A549 treated with Hydrocortisone at 1 μM for 4 hours (cell line): ENCODE results near the gene DCLK3. TPM values are rescaled to one million over a fixed set of nuclear protein-coding genes. Genes with fewer than 3 reads are reported as not detected.

Experiments used
- total RNA-seq: library from RNA; stranded (reverse); fragments of 200-300 nt; extraction: Qiagen RNA extraction; gene quantifications from 5 replicates; pipeline ENCODE4 v1.2.3, GENCODE V29; 2022

DCLK3 gene, protein sequence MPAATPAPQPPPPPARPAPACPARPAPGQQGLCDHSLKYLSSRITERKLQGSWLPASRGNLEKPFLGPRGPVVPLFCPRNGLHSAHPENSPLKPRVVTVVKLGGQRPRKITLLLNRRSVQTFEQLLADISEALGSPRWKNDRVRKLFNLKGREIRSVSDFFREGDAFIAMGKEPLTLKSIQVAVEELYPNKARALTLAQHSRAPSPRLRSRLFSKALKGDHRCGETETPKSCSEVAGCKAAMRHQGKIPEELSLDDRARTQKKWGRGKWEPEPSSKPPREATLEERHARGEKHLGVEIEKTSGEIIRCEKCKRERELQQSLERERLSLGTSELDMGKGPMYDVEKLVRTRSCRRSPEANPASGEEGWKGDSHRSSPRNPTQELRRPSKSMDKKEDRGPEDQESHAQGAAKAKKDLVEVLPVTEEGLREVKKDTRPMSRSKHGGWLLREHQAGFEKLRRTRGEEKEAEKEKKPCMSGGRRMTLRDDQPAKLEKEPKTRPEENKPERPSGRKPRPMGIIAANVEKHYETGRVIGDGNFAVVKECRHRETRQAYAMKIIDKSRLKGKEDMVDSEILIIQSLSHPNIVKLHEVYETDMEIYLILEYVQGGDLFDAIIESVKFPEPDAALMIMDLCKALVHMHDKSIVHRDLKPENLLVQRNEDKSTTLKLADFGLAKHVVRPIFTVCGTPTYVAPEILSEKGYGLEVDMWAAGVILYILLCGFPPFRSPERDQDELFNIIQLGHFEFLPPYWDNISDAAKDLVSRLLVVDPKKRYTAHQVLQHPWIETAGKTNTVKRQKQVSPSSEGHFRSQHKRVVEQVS
- not detected in 5 replicates for total RNA-seq

DNA sequence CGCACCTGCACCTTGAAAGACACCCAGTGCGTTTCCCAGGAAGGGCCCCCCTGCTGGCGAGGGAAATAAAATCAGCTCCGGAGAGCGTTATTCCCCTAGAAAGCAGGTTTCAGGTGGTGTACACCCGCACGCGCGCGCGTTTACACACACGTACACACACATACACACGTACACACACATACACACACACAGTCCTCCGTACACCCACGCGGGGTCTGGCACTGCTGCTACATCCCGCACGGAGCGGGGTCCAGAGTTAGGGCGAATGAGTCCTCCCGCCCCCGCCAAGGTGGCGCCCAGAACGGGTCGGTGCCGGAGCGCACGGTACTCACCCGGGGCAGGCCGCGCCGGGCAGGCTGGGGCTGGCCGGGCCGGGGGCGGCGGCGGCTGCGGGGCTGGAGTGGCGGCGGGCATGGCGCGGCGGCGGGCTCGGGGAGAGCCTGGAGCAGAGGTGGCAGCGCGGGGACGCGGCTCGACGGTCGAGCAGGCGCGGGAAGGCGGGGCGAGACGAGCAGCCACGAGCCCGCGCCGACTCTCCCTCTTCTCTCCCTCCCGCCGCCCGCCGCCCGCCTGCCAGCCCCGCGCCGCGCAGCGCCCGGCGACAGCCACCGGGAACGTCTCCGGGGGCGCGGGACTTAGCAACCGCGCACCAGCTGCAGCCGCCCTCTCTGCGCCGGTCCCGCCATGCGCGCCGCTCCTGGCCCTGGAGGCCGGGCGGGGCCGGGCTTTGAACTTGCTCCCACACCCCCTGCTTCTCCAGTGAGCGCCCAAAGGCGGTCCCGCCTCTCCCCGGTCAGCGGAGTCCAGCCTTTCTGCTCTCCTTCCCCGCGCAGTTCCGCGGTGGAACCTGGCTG is at the start of gene DCLK3:
DCLK3 (minus strand) TSS at position 704 of the 854 bp plus-strand sequence; CDS start at position 414, 290 bp downstream.

Other genes with a start within 250 kb of the DCLK3 start
- gene TRANK1, start 180.5 kb upstream of the DCLK3 start, total RNA-seq = 0.74 to 2.4 TPM (median 1.2 TPM) in 5 replicates
- 5.1 to 6.9 TPM (median 5.9 TPM) in 5 replicates for gene EPM2AIP1, start 228.6 kb upstream of the DCLK3 start, total RNA-seq
- gene MLH1, start 229.0 kb upstream of the DCLK3 start, total RNA-seq = 30.1 to 39.6 TPM (median 32.9 TPM) in 5 replicates